LNCaP clone FGC (cell line): ENCODE results near the gene ZNF648.
A peak's percentile ranks its signal among the peaks of the same experiment; 100 is the strongest.

Source experiments
- DNase-seq: peaks from one replicate; pipeline ENCODE4 v3.0.0-alpha.2; 2011; ENCODE audit warnings: low read depth
- H3K4me3 ChIP-seq: 2 replicates; pipeline ENCODE4 v1.5.1; 2011; ENCODE audit warnings: mild to moderate bottlenecking, low read depth, low read length, control low read depth
- TF ChIP-seq, protein P1 (sequence below): IDR thresholded peaks from 2 replicates; pipeline ENCODE4 v1.5.1; 2012; ENCODE audit warnings: mild to moderate bottlenecking; ENCODE audit not compliant: control insufficient read depth, insufficient read depth; ENCODE audit errors: extremely low read depth

The ZNF648 gene, protein sequence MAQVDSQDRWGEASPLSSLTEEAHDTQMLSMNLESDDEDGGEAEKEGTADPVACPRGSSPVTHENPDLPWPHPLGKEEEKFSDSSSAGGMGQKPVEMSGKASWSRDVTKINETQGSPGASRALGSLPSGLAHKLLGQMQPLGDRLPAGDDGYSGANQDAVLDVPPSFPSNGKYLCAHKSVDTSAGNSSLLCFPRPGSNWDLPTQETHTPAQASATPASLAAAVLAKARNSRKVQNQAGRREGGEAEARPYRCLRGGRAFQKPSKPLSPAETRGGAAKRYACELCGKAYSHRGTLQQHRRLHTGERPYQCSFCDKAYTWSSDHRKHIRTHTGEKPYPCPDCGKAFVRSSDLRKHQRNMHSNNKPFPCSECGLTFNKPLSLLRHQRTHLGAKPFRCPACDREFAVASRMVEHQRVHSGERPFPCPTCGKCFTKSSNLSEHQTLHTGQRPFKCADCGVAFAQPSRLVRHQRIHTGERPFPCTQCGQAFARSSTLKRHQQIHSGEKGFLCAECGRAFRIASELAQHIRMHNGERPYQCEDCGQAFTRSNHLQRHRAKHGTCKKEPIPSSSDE

DNA sequence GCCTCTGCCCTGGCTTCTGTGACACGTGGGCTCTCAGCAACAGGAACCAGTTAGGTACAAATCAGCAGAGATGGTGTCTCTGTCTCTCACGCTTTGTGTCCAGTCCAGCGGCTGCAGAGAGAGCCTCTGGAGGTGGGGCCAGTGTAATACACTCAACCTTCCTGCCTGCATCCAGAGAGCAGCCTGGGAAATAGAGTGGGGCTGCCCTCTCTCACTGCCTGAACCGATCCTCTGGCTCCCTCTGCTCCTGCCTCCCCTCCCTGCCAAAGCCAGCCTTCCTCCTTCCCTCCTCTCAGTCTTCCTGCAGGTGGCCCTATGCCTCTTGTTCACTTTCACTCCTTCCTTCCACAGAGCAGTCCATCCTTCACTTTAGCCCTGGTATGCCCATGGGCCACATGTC, at the start of gene ZNF648:
Gene ZNF648 (minus strand): TSS at position 119 of the 400 bp plus-strand sequence. CDS start 3,702 bp downstream, outside the sequence.
- TF ChIP-seq, protein P1, sequence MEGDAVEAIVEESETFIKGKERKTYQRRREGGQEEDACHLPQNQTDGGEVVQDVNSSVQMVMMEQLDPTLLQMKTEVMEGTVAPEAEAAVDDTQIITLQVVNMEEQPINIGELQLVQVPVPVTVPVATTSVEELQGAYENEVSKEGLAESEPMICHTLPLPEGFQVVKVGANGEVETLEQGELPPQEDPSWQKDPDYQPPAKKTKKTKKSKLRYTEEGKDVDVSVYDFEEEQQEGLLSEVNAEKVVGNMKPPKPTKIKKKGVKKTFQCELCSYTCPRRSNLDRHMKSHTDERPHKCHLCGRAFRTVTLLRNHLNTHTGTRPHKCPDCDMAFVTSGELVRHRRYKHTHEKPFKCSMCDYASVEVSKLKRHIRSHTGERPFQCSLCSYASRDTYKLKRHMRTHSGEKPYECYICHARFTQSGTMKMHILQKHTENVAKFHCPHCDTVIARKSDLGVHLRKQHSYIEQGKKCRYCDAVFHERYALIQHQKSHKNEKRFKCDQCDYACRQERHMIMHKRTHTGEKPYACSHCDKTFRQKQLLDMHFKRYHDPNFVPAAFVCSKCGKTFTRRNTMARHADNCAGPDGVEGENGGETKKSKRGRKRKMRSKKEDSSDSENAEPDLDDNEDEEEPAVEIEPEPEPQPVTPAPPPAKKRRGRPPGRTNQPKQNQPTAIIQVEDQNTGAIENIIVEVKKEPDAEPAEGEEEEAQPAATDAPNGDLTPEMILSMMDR: no peak
- no peak for DNase-seq
- H3K4me3 ChIP-seq: peak within 1 kb of the TSS; percentile 43

DNA sequence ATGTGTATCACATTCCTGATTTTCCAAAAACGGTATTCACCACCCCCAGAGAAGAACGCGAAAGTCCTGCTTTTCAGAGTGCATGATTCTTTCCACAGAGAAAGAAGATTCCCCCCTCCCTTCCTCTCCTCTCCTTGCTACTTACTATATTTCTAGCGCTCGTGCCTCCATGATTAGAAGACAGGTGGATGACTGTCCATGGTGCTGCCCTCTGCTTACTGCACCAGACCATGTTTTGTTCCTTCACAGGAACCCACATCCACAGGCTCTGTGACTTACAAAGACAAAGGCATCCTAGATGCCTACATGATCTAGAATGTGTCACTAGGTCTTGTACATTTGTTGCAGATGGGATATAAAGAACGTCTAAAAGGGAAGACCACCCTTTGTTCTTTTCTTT, 49.1 kb upstream of the ZNF648 start:
- no peak for DNase-seq
- no peak overlapping the region for H3K4me3 ChIP-seq
- TF ChIP-seq, protein P1: no peak

DNA sequence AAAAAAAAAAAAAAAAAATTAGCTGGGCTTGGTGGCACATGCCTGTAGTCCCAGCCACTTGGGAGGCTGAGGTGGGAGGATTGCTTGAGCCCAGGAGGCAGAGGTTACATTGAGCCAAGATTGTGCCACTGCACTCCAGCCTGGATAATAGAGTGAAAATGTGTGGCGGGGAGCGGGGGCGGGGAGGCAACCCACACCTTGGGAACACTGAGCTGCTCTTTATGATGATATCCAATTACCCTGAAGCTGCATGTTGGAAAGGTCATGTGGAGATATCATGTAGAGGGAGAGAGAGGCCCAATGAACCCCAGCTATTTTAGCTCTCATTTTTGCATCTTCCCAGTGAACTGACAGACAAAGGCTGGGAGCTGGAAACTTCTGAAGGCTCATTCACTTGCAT, 48.3 kb upstream of the ZNF648 start:
- no peak overlapping the region for H3K4me3 ChIP-seq
- TF ChIP-seq, protein P1: no peak
- DNase-seq: no peak

DNA sequence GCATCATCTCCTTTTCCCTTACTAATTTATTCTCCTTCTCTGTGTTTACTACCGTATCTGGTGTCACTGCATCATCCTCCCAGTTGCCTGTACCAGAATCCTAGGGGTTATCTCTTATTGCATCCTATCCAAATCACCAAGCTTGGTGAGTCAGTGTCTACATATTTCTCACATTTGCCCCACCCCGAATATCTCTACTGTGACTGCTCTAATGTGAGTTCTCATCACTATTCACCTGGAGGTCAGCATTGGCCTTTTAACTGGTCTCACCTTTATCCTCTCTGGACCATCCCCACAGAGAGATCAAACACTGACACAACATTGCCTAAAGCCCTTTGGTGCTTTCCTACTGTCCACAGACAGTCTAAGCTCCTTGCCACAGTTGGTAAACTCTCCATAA, 45.7 kb upstream of the ZNF648 start:
- TF ChIP-seq, protein P1: no peak
- H3K4me3 ChIP-seq: no peak overlapping the region
- DNase-seq: no peak

DNA sequence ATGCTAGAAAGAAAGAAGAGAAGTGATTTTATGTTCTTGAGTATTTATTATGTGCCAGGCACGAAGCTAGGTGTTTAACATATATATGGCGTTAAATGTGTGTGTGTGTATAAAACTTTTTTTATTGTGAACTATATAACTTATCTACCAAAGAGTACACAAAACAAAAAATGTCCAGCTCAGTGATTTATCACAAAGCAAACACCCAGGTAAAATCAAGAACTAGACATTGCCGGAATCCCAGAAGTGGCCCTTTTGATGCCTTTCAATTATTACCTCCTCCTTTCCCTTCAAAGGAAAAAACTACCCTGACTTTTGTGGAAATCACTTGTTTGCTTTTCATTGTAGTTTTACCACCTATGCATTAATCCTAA, 40.5 kb upstream of the ZNF648 start:
- H3K4me3 ChIP-seq: no peak overlapping the region
- no peak for DNase-seq
- TF ChIP-seq, protein P1: no peak

DNA sequence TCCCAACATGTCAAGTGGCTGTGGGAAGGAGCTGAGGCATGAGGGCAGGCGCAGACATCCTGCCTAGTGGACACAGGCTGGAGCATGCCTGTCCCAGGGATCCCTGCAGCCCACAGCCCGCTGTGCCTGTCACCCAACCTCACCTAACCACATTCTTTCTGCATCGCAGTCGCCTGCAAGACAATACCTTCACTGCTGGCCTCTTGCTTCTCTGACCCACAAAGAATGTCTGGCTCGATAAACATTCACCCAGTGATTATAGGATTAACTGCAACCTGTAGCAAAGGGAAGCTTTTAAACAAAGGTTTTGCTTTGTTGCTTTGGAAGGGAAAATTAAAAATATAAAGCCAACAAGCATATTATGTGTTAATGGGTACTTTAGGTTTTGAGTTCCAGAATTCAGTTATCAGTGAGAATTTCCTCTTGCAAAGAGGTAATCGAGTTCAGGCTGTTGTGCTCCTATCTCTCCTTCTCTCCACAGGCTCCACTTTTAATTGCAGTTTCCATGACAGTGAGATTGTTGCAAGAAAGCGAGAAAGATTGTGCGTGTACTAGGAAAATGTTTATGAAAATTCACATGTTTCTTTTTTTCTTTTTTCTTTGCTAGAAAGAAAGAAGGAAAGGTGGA, 40.0 kb upstream of the ZNF648 start:
- TF ChIP-seq, protein P1: no peak
- no peak for DNase-seq
- H3K4me3 ChIP-seq: no peak overlapping the region
